GM21717 (cell line): Measurements from ENCODE around the gene TMEM217.

Experiments
- ATAC-seq: cut with Tn5 transposase; IDR thresholded peaks from one replicate; pipeline ENCODE4 v1.9.1; 2021; ENCODE audit warnings: mild to moderate bottlenecking, moderate library complexity; ENCODE audit not compliant: unreplicated experiment

TMEM217 gene

GRCh38 chr6:37280162-37280887 lies 22.4 kb upstream of the TMEM217 start:
- no peak for ATAC-seq

GRCh38 chr6:37279366-37280134 lies 21.6 kb upstream of the TMEM217 start:
- no peak for ATAC-seq

GRCh38 chr6:37277001-37277409 lies 19.1 kb upstream of the TMEM217 start:
- no peak for ATAC-seq

- no peak for ATAC-seq
These were observed 17.4 kb upstream of the TMEM217 start for GRCh38 chr6:37275350-37275749.

- no peak for ATAC-seq
These were observed 15.7 kb upstream of the TMEM217 start for GRCh38 chr6:37273690-37274089.

GRCh38 chr6:37272834-37273566 lies 15.1 kb upstream of the TMEM217 start:
- ATAC-seq, result no peak

- ATAC-seq, result no peak
These were observed 11.2 kb upstream of the TMEM217 start for GRCh38 chr6:37269105-37269504.

GRCh38 chr6:37265860-37266259 lies 7.9 kb upstream of the TMEM217 start:
- ATAC-seq, result no peak

GRCh38 chr6:37265001-37265400 lies 7.1 kb upstream of the TMEM217 start:
- no peak for ATAC-seq

- no peak for ATAC-seq
These were observed 4.6 kb upstream of the TMEM217 start for GRCh38 chr6:37262446-37263026.

- ATAC-seq, result no peak
These were observed 3.3 kb upstream of the TMEM217 start for GRCh38 chr6:37261198-37261597.

- ATAC-seq, result no peak
These were observed 2.5 kb upstream of the TMEM217 start for GRCh38 chr6:37260444-37260843.

- ATAC-seq, result no peak
These were observed 2.1 kb upstream of the TMEM217 start for GRCh38 chr6:37260040-37260439.

- ATAC-seq, result no peak
These were observed 1.2 kb upstream of the TMEM217 start for GRCh38 chr6:37259191-37259590.

GRCh38 chr6:37258405-37259105 lies 611 bp upstream of the TMEM217 start:
- no peak for ATAC-seq

GRCh38 chr6:37257320-37257633 lies 667 bp downstream of the TMEM217 start:
- ATAC-seq, result no peak

- no peak for ATAC-seq
These were observed 1.1 kb downstream of the TMEM217 start for GRCh38 chr6:37256692-37257319.

- ATAC-seq, result no peak
These were observed 3.1 kb downstream of the TMEM217 start for GRCh38 chr6:37254881-37255280.

- ATAC-seq, result no peak
These were observed 4.4 kb downstream of the TMEM217 start for GRCh38 chr6:37253486-37254007.

GRCh38 chr6:37251211-37251780 lies 6.6 kb downstream of the TMEM217 start:
- ATAC-seq, result no peak
